LNCAP (cell line): ENCODE data around the gene HSPG2.

ENCODE experiments used
- CTCF ChIP-seq: fragments of 450-650 bp; IDR thresholded peaks from 2 replicates; pipeline ENCODE4 v1.5.1; 2017; ENCODE audit warnings: mild to moderate bottlenecking

HSPG2 gene

GRCh38 chr1:21824926-21825325, 112.2 kb downstream of the HSPG2 start:
- TF ChIP-seq CTCF = no peak

- no peak for TF ChIP-seq CTCF
These were observed 113.0 kb downstream of the HSPG2 start for GRCh38 chr1:21823980-21824702.

GRCh38 chr1:21823206-21823979, 113.7 kb downstream of the HSPG2 start:
- no peak for TF ChIP-seq CTCF

GRCh38 chr1:21822349-21822748, 114.8 kb downstream of the HSPG2 start:
- TF ChIP-seq CTCF = no peak

GRCh38 chr1:21821385-21822019, 115.6 kb downstream of the HSPG2 start:
- no peak for TF ChIP-seq CTCF

- TF ChIP-seq CTCF = no peak
These were observed 116.4 kb downstream of the HSPG2 start for GRCh38 chr1:21820597-21821232.

GRCh38 chr1:21818656-21819055, 118.5 kb downstream of the HSPG2 start:
- TF ChIP-seq CTCF = no peak
